HCT116 (cell line): ENCODE measurements around the gene BPIFB4. TPM values are rescaled to one million over a fixed set of nuclear protein-coding genes. Genes with fewer than 3 reads are reported as not detected.

ENCODE experiments used
- ATAC-seq: fragments of 200-7000 bp; cut with Tn5 transposase; 2 replicates; pipeline ENCODE4 v1.9.1; 2020; ENCODE audit warnings: mild to moderate bottlenecking, moderate library complexity
- BruUV-seq: library from RNA; stranded (reverse); fragments of 400-500 nt; replicated peaks from 2 replicates; lab custom pipeline; 2021; lab: Mats Ljungman, UMichigan
- CTCF ChIA-PET: fragments of 300-600 bp; sonication (Branson Sonifier 250); formaldehyde crosslinking; loops from one replicate; lab custom pipeline; 2021; ENCODE audit warnings: antibody characterized with exemption; lab: Charles Lee
- POLR2A ChIA-PET: fragments of 300-600, 350-600 bp; sonication (Branson Sonifier 250); formaldehyde crosslinking; loops from one replicate; lab custom pipeline; 2021; ENCODE audit warnings: antibody characterized with exemption; lab: Charles Lee
- RAD21 ChIA-PET, 2 experiments: fragments of 300-600 bp; sonication (Branson Sonifier 250); formaldehyde crosslinking; loops; one replicate each; lab custom pipeline; 2023; ENCODE audit warnings: low total read pairs in 2 of 2; ENCODE audit not compliant: uncharacterized antibody in 2 of 2, unreplicated experiment in 2 of 2, low non-redundant PET in 1 of 2; lab: Charles Lee
- DNase-seq: peaks from one replicate; pipeline ENCODE4 v3.0.0-alpha.2; 2010; ENCODE audit warnings: low read depth, low spot score
- H2AFZ ChIP-seq: fragments of 200-600 bp; shearing (Covaris generic), sonication (generic); 2 replicates; pipeline ENCODE4 v1.6.1; 2017; ENCODE audit warnings: low read depth, mixed run types, mixed read lengths, antibody characterized with exemption, low read length; ENCODE audit not compliant: poor library complexity, severe bottlenecking
- H3K27ac ChIP-seq: 2 replicates; pipeline ENCODE4 v1.5.1; 2012; ENCODE audit warnings: low read depth, low read length
- H3K27me3 ChIP-seq: fragments of 200-600 bp; sonication (generic); 2 replicates; pipeline ENCODE4 v1.6.1; 2016; ENCODE audit warnings: mixed run types, low read length, mixed read lengths; ENCODE audit not compliant: insufficient read depth
- H3K36me3 ChIP-seq, 2 experiments: fragments of 200-500 bp in 1 of 2; fragments of 200-600 bp in 1 of 2; sonication (Bioruptor generic) in 1 of 2; sonication (generic) in 1 of 2; 2 replicates each; pipeline versions ENCODE4 v1.5.1 to v1.6.1; 2014 to 2016; ENCODE audit warnings: low read length in 2 of 2, inconsistent platforms in 1 of 2, mixed read lengths in 1 of 2, mixed run types in 1 of 2; ENCODE audit not compliant: insufficient read depth in 2 of 2, control insufficient read depth in 1 of 2
- H3K4me1 ChIP-seq, 2 experiments: fragments of 200-600 bp in 1 of 2; sonication (generic) in 1 of 2; 2 replicates each; pipeline versions ENCODE4 v1.5.1 to v1.6.1; 2012 to 2017; ENCODE audit warnings: low read length in 2 of 2, inconsistent platforms in 1 of 2, mild to moderate bottlenecking in 1 of 2, mixed read lengths in 1 of 2, mixed run types in 1 of 2, moderate library complexity in 1 of 2; ENCODE audit not compliant: insufficient read depth in 2 of 2, control insufficient read depth in 1 of 2
- H3K4me2 ChIP-seq: fragments of 200-600 bp; sonication (generic); 2 replicates; pipeline ENCODE4 v1.6.1; 2017; ENCODE audit warnings: mixed run types, low read length, mixed read lengths
- H3K4me3 ChIP-seq, 2 experiments: fragments of 200-600 bp in 1 of 2; sonication (generic) in 1 of 2; replicated peaks in 1 of 2; 2 replicates each; pipeline ENCODE4 v1.5.1; 2011 to 2016; ENCODE audit warnings: low read length in 2 of 2, control low read depth in 1 of 2, low read depth in 1 of 2, mild to moderate bottlenecking in 1 of 2, mixed read lengths in 1 of 2, mixed run types in 1 of 2
- H3K79me2 ChIP-seq: fragments of 200-600 bp; sonication (generic); 2 replicates; pipeline ENCODE4 v1.6.1; 2017; ENCODE audit warnings: mild to moderate bottlenecking, mixed run types, low read length, moderate library complexity, mixed read lengths; ENCODE audit not compliant: insufficient read depth
- H3K9ac ChIP-seq: fragments of 200-600 bp; sonication (generic); 2 replicates; pipeline ENCODE4 v1.6.1; 2016; ENCODE audit warnings: low read length, mixed read lengths
- H3K9me2 ChIP-seq: fragments of 200-600 bp; sonication (generic), shearing (Covaris generic); 2 replicates; pipeline ENCODE4 v1.6.1; 2017; ENCODE audit warnings: mixed run types, mild to moderate bottlenecking, moderate library complexity; ENCODE audit not compliant: insufficient read depth
- H3K9me3 ChIP-seq, 2 experiments: fragments of 200-500 bp in 1 of 2; fragments of 200-600 bp in 1 of 2; sonication (Bioruptor generic) in 1 of 2; sonication (generic) in 1 of 2; 2 replicates each; pipeline ENCODE4 v1.6.1; 2014 to 2017; ENCODE audit warnings: low read length in 2 of 2, mixed read lengths in 2 of 2, inconsistent platforms in 1 of 2, low read depth in 1 of 2, mild to moderate bottlenecking in 1 of 2, mixed run types in 1 of 2, moderate library complexity in 1 of 2; ENCODE audit not compliant: control insufficient read depth in 1 of 2, insufficient read depth in 1 of 2
- H4K20me1 ChIP-seq: fragments of 200-600 bp; sonication (generic), shearing (Covaris generic); 2 replicates; pipeline ENCODE4 v1.6.1; 2017; ENCODE audit warnings: mixed run types, mild to moderate bottlenecking, moderate library complexity; ENCODE audit not compliant: insufficient read depth
- CBX3 ChIP-seq: IDR thresholded peaks from 2 replicates; pipeline ENCODE4 v1.6.1; 2012; ENCODE audit warnings: low read depth
- EGR1 ChIP-seq: IDR thresholded peaks from 2 replicates; pipeline ENCODE4 v1.6.1; 2012; ENCODE audit warnings: low read depth
- ELF1 ChIP-seq: IDR thresholded peaks from 2 replicates; pipeline ENCODE4 v1.6.1; 2012; ENCODE audit warnings: low read depth, borderline replicate concordance
- EZH2 ChIP-seq: fragments of 200-600 bp; sonication (generic); IDR thresholded peaks from 2 replicates; pipeline ENCODE4 v1.6.1; 2017; ENCODE audit warnings: antibody characterized with exemption, mixed run types
- EZH2phosphoT487 ChIP-seq: fragments of 200-600 bp; IDR thresholded peaks from 2 replicates; pipeline ENCODE4 v1.6.1; 2018; ENCODE audit warnings: antibody characterized with exemption, borderline replicate concordance
- FOSL1 ChIP-seq: IDR thresholded peaks from 2 replicates; pipeline ENCODE4 v1.6.1; 2012; ENCODE audit warnings: low read depth
- POLR2AphosphoS5 ChIP-seq: IDR thresholded peaks from 2 replicates; pipeline ENCODE4 v1.6.1; 2011; ENCODE audit warnings: mild to moderate bottlenecking, low read depth, low read length, moderate library complexity
- REST ChIP-seq: IDR thresholded peaks from 2 replicates; pipeline ENCODE4 v1.6.1; 2012; ENCODE audit warnings: low read depth
- SRF ChIP-seq: IDR thresholded peaks from 2 replicates; pipeline ENCODE4 v1.6.1; 2012; ENCODE audit warnings: low read depth
- ZFX ChIP-seq: fragments of 450-650 bp; IDR thresholded peaks from 2 replicates; pipeline ENCODE4 v1.6.1; 2017
- intact Hi-C: fragments of 100-400 bp; cut with micrococcal nuclease; formaldehyde crosslinking; loops from 2 replicates; pipeline ENCODE4 v1.10.0; 2022
- total RNA-seq: library from RNA; stranded (reverse); gene quantifications from one replicate; pipeline ENCODE4 v1.2.1, GENCODE V29; 2021; ENCODE audit not compliant: unreplicated experiment

BPIFB4 gene
- total RNA-seq, 1 experiment from 2014 or later: not detected

- TF ChIP-seq POLR2AphosphoS5: no peak
Measured at GRCh38 chr20:33063271-33063670, 16.2 kb upstream of the BPIFB4 start (continued).

- Histone ChIP-seq H3K27me3 (no peaks in the 10 kb centered on the region), H3K4me3 (no peak overlapping the region), H3K79me2 (no peaks in the 10 kb centered on the region), H3K9ac (no peak overlapping the region), H3K9me3 (no peaks in the 10 kb centered on the region), H3K36me3 (no peaks in the 10 kb centered on the region), H3K4me2 (no peak overlapping the region), H3K27ac (no peak overlapping the region), H2AFZ (no peak overlapping the region), H4K20me1 (no peaks in the 10 kb centered on the region), H3K4me1 (no peaks in the 10 kb centered on the region), H3K9me2 (no peaks in the 10 kb centered on the region)
- DNase-seq (no peak), ATAC-seq (no peak)
- intact Hi-C loops: no loop called here
- ChIA-PET POLR2A (no interaction called here), RAD21 (no interaction called here), CTCF (no interaction called here)
- BruUV-seq: no TSS peak
- TF ChIP-seq ELF1 (no peak), REST (no peak), SRF (no peak), ZFX (no peak), POLR2AphosphoS5 (no peak), FOSL1 (no peak), EZH2phosphoT487 (no peak), EGR1 (no peak), CBX3 (no peak), EZH2 (no peak)
Measured at GRCh38 chr20:33064572-33065287, 14.7 kb upstream of the BPIFB4 start.
